C1 segment of cervical spinal cord (tissue), 14 donors: ENCODE data around the gene DCAF15.

Experiments used
- DNase-seq, 14 donors: peaks; one replicate each; lab custom pipeline; 2025; lab: John Stamatoyannopoulos, UW

Gene DCAF15

DNA sequence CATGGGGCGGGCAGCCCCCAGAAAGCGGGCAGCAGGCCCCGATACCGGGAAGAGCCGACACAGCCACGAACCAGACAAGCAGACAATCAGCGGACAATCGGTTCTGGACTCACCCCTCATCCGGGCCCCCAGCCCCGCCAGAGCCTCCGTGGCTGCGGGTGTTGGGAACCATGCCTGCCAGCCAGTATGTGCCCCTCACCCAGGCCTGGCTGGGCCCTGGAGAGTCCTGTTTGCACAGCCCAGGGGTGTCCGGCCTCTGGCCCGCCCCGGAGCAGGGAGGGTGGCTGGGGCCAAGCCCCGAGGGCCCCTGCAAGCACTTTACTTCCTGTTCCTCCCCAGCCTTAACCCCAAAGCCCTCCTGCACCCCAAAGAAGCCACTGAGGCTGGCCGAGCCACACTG lies 21.9 kb upstream of the DCAF15 start:
- no peak for DNase-seq

DNA sequence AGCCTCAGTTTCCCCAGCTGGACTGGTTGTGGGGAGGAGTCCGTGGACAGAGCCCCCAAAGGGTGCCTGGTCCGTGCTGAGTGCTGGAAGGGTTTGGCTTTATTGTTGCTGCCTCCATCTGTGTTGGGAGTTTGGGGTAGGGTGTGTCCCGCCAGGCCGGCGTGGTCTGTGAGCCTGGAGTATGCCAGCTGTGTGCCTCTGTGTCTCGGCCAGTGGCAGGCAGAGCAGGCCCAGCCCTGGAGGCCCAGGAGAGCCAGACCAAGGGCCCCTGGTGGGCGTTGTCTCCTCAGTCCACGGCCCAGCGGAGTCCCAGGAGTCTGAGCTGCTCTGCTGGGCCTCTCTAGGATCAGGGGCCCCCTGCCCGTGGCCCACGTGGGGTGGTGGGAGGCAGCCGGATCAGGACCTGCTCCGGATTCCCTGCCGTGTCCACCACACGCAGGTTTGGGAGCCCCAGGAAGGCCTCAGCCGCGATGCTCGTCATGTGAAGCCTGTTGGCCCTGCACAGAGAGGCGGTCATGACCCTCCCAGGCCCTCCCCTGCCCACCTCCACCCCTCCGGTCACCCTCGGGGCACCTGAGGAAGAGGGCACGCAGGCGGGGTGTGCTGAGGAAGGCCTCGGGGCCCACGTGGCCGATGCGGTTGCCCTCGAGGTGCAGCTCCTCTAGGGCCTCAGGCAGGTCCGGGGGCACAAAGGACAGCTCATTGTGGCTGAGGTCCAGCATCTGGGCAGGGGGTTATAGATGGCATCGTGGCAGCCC lies 20.7 kb upstream of the DCAF15 start:
- no peak for DNase-seq

DNA sequence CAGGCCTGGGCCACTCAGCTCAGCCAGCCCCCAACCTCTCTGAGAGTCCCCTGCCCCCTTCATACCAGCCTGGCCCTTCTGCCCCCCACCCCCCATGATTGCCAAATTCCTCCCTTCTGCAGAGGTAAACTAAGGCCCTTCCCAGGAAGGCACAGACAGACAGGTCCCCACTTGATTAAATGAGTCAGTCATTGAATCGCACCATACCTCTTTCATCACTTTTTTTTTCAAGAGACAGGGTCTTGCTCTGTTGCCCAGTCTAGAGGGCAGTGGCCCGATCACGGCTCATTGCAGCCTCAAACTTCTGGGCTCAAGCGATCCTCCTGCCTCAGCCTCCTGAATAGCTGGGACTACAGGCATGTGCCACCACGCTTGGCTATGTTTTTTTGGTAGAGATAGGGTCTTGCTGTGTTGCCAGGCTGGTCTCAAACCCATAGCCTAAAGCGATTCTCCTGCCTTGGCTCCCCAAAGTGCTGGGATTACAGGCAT lies 20.1 kb upstream of the DCAF15 start:
- DNase-seq = no peak

DNA sequence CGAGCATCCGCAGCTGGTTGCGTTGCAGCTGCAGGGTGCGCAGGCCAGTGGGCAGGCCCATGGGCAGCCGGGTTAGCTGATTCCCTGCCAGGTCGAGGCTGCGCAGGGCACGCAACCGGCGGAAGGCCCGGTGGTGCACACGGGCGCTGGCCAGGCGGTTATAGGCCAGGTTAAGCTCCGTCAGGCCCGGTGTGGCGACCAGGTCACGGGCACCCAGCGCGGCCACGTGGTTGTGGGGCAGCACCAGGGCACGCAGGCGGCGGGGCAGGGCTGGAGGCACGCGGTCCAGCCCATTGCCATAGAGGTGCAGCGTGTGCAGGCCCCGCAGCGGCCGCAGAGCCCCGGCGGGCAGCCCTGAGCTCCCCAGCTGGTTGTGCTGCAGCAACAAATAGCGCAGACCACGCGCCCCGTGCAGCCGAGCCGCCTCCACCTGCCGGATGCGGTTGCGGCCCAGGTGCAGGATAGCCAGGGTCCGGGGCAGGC lies 19.4 kb upstream of the DCAF15 start:
- DNase-seq = no peak

DNA sequence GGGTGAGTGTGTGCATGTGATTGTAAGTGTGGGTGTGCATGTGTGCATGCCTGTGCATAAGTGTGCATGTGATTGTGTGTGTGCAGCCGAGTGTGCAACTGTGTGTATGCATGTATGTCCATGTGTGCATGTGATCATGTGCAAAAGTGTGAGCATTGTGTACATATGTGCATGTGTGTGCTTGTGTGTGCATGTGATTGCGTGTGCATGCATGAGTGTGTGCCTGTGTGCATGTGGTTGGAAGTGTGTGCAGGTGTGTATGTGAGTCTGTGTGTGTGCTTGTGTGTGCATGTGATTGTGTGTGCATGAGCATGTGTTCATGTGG lies 17.6 kb upstream of the DCAF15 start:
- DNase-seq = no peak

DNA sequence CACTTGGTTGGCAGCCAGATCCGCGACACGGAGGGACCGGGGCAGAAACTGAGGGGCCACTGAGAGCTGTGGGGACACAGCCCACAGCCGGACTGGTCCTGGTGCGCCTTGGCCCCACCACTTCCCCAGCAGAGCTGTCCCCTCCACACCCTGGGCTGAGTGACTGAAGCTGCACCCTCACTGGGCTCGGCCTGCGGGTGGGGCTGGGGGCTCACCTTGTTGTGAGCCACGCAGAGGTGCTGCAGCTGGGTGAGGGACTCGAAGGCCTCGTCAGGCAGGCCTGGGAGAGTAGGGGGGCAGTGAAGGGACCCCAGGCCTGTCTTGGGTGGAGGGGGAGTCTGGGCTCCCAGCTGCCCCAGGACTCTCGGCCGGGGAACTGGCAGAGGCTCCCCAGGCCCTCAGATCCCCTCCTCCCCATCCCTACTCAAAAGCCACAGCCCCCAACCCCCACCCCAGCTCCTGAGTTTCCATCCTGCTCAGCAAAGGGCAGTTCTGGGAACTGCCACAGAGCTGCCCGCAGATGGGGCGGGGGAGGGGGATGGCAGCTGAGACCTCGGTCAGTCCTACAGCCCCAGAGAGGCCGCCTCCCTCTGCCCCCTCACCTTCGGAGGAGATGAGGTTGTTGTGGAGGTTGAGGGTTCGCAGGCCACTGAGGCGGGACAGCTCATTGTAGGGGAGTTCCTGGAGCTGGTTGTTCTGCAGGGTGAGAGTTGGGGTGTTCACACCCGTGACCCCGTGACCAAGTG lies 16.4 kb upstream of the DCAF15 start:
- no peak for DNase-seq

DNA sequence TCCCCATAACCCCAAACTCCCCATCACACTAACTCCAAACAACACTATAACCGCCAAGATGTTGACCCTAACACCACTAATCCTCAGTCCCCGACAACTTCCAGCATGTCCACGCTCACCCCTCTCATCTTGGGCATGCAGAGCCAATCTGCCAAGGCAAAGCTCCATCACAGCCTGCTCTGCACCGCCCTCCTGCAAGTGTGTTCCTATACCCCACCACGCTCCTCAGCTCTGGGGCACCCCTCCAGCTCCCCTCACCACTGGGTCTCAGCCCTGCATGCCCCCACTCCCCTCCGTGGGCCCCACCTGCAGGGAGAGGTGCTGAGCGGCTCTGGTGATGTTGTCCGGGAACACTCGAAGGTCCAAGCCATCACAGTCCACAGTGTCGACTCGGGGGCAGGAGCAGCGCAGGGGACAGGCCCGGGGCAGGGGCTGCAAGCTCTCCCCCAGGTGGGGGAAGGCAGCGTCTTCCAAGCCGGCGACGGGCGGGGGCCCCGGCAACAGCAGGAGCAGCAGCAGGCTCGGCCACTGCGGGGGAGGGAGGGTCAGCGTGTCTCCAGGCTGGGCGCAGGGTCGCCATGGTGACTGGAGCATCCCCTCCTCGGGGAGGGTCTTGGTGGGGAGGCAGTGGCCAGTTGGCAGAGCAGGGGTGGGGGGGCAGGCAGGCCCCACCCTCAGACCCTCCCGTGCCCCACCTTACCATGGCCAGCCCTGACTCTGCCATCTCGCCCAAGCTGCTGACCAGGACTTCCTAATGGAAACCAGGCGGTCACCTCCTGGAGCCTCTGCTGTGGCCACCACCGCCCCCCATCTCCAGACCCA lies 14.6 kb upstream of the DCAF15 start:
- DNase-seq = peak in 1 of 14 donors; percentile 63

DNA sequence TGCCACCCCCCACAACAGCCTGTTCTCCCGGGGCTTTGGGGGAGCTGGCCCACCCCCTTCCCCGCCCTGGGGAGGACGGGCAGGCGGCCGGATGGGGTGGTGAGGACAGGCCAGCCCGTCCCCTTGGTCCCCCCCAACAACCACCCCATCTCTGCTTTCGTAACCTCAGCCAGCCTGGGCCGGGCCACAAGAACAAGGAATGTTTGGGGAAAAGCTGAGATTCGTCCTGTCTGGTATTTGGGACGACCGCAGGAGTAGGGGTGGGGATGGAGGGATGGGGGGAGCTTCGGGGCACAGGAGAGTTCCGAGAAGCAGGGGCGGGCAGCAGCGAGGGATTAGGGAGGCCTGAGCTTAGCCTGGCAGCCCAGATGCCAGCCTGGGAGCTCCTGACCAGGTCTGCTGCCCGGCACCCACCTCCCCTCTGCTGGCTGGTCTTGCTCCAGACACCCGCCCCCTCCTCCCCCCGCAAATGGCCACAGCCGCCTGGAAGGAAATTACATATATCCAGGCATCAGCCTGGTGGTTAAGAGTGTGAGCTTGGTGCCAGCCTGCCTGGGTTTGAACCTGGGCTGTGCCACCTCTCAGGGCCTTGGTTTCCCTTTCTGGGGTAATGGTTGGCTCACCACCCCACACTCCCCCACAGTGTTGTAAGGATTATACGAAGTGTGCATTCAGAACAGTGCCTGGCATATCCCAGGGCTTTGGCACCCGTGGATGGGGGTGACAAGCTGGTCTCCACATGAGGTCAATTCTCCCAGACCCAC lies 13.8 kb upstream of the DCAF15 start, which contains the start of gene PODNL1:
TSS of gene PODNL1 (minus strand) at position 117 of the 764 bp plus-strand sequence. CDS start 236 bp downstream, outside the sequence.
- peak in 6 of 14 donors; percentile 12 to 63 (median 27) for DNase-seq

DNA sequence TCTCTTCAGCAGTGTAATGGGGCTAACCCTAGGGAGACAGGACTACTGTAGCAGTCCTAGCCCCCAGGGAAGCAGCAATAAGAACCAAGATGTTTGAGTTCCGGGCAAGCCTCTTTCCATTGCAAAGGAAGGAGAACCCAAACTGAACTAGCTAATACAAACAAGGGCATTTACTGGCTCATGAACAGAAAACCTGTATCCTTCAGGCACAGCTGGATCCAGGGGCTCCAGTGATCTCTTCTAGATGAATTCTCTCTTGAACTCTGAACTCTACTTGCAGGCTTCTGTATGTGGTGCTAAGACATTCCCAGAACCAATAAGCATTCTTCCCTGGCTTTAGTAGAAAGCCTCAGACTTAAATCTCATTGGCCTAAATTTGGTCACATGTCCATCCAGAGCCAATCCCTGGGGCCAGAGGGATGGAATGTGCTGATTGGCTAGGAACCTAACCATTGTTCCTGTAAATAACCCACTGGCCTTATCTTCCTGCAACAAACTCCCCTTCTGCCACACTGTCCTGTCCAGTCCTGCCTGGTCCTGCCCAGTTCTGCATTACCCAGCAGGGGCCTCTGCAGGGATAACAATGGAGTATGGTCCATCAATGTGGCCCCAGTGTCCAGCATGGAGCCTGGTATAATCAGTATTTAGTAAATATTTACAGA lies 10.2 kb upstream of the DCAF15 start:
- no peak for DNase-seq

DNA sequence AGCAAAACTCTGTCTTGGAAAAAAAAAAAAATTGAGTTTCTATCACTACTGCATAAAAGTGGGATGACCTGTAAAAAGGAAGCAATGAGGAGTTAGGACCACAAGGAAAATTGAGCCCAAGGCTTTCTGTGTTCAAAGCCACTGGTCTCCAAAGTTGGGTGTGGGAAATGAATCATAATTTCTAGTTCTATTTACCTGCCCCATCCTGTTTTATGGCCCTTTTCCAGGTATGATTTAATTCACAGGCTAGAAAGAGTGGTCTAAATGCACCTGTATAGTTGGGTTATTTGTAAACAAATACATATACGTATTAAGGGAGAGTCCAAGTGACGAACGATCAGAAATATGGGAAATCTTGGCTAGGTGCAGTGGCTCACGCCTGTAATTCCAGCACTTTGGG lies 5.9 kb upstream of the DCAF15 start:
- DNase-seq = no peak

DNA sequence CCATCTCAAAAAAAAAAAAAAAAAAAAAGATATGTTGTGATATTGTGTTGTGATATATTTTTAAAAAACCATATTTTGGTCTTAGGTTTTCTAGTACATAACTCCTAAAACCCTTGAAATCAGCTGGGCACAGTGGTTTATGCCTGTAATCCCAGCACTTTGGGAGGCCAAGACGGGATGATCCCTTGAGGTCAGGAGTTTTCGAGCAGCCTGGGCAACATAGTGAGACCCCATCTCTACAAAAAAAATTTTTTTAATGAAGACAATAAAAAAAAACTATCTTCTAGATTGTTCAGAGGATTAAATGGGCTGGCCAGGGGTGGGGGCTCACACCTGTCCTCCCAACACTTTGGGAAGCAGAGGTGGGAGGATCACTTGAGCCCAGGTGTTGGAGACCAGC lies 1.3 kb upstream of the DCAF15 start:
- no peak for DNase-seq

DNA sequence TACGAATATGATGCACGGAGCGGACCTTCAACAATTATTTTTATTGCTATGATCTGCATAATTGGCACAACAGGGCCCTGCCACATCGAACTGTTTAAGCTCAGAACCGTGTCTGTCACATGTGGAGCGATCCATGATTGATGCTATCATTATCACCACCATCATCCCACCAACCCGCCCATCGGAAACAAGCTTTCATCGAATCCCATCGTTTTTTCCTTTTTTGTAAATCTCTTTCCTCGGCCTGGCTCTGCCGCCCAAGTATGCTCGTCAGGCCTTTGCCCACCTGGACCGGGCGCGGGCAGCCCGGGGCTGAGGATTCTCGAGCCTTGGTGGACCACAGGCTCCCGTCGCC lies 533 bp upstream of the DCAF15 start:
- DNase-seq = no peak

DNA sequence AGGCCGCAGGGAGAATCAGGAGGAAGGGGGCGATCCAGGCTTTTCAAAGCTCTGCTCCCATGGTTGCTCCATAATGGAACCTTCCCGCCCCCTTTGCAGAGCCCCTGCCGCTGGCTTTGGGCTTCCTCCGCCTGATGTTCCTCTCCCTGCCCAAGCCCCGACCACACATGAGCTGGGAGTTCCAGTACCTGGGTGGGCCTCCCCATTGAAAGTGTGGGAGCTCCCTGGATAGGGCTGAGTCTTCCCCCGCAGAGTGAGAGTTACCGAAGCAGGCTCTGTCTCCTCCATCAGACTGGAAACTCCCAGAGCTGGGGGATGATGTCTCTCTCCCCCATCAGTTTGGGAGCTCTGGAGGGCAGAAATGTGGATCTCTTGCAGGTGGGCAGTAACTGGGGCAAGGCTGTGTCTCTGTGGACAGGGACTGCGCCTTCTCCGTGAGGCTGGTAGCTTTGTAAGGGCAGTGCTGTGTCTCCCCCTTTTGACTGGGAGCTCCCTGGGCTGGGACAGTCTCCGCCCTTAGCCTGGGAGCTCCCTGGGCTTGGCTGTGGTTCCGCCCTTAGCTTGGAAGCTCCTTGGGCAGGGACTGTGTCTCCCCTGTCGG lies 722 bp downstream of the DCAF15 start:
- DNase-seq = peak in 3 of 14 donors; percentile 6 to 41 (median 34)

DNA sequence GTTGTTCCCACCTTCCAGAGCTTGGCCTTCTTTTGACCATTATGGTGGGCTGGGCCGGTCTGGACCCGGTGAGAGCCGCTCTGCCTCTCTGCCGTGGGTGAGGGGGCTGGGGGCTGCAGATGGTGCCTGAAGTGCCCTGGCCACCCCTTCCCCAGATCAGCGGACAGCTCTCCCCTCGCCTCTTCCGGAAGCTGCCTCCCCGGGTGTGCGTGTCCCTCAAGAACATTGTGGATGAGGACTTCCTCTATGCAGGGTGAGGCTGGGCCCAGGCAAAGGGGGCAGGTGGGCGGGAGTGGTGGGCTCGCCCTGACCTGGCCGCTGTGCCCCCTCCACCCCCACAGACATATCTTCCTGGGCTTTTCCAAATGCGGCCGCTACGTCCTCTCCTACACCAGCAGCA lies 1.9 kb downstream of the DCAF15 start:
- no peak for DNase-seq

DNA sequence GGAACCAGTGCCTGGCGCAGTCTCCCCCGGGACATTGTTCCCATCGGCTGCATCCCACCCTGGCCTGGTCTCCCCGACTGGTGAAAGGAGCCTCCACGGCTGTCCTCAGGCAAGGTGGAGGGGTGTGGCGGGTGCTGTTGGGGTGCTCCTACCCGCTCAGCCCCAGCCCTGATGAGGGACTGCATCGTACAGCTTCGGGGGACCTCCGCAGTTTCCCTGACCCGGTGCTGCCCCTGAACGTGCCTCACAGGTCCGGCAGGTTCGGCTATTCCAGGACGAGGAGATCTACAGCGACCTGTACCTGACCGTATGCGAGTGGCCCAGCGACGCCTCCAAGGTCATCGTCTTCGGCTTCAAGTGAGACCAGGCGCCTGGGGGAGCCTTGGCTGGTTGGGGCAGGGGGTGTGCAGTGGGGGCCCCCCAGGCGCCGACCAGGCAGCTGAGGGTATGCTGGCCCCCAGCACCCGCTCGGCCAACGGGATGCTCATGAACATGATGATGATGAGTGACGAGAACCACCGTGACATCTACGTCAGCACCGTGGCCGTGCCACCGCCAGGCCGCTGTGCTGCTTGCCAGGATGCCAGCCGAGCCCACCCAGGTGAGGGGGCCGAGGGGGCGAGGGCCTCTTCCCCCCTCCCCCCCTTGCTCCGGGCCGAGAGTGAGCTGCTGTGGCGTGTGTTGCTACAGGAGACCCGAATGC lies 3.5 kb downstream of the DCAF15 start:
- DNase-seq = no peak

DNA sequence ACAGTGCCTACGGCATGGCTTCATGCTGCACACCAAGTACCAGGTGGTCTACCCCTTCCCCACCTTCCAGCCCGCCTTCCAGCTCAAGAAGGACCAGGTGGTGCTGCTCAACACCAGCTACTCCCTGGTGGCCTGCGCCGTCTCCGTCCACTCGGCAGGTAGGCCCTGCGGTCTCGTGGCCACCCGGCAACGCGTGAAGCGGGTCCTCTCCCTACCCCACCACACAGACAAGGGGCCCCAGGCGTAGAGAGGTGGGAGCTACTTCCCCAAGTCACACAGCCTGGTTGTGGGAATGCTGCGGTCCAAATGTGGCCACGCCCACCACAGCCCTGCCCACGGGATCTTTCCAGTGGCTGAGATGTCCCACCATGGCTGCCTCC lies 4.0 kb downstream of the DCAF15 start:
- no peak for DNase-seq

DNA sequence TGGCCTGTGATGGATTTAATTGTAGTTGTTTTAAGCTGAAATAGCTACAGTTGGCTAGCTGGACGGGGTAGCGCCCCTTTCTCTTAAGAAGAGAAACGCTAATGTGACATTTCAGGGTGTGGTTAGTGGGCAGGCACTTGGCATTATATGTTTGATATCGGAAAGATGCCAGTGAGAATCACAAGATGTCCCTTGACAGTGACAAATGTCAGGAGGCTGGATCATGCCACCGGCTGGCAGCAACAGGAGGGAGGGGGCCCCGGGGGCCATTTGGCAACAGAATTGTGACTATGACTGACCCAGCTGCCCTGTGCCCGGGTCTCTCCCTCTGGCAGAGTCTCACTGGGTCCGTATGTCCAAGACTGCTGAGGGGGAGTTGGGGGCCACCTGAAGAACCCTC lies 4.7 kb downstream of the DCAF15 start:
- DNase-seq = peak in 1 of 14 donors; percentile 16

DNA sequence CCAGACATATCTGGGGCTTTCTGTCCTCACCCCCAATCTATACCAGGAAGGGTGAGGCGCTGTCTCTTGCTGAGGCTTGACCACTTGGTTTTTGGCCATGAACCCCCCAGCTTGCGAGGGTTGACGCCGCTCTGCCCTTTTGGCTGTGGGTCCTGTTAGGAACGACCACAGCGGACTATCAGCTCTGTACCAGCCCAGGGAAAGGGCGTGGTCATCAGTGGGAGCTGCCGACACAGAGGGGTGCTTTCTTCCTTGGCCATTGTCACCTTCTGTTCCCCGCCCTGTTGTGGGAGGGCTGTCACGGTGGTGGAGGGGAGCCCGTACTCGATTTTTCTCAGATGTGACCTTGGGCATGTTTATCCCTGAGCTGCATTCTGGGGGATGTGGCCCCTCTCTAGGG lies 5.7 kb downstream of the DCAF15 start:
- DNase-seq = no peak

DNA sequence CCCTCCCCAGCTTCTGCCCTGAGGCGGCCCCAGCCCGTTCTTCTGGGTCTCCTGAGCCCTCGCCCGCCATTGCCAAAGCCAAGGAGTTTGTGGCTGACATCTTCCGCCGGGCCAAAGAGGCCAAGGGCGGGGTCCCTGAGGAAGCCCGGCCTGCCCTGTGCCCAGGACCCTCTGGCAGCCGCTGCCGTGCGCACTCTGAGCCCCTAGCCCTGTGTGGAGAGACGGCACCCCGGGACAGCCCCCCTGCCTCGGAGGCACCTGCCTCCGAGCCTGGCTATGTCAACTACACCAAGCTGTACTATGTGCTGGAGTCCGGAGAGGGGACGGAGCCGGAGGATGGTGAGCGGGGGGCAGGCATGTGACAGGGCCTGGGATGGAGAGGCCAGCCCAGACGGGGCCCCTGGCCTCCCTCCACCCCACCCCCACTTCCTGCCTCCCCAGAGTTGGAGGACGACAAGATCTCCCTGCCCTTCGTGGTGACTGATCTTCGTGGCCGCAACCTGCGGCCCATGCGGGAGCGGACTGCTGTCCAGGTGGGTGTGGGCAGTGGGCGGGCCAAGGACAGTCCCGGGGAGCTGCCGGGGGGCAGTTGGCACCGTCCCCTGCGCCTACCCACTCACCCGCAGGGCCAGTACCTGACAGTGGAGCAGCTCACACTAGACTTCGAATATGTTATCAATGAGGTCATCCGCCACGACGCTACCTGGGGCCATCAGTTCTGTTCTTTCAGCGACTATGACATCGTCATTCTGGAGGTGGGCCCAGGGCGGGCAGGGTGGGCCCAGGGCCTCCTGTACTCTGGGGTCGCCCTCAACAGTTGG lies 7.0 kb downstream of the DCAF15 start:
- DNase-seq = no peak
